ENCODE results near the gene HPCA. TPM values are rescaled to one million over a fixed set of nuclear protein-coding genes. Genes with fewer than 3 reads are reported as not detected.

Gene HPCA
- total and polyA plus RNA-seq, 2 of the 13 experiments (the other 11 are each of a cell fraction or from before 2014, with no cell fraction given): not detected

GRCh38 chr1:32863881-32864245 lies 22.4 kb upstream of the HPCA start:
- ChIA-PET CTCF (ENCODE audit: low intra/inter-chr PET ratio, low total read pairs) (no interaction called here), POLR2A (no interaction called here)
- no peaks in the 10 kb centered on the region for H3K4me1 ChIP-seq (ENCODE audit: insufficient read depth, low read length)
- no peak for DNase-seq (ENCODE audit: low spot score)
- no peak overlapping the region for H2AFZ ChIP-seq (ENCODE audit: low read length)
- H3K9ac ChIP-seq (ENCODE audit: insufficient read depth, low read depth, low read length): no peak overlapping the region
- intact Hi-C loops (cut with micrococcal nuclease; ENCODE audit: unreplicated experiment) (no loop called here), in situ Hi-C loops (cut with HindIII; ENCODE audit: extremely low pct_ligation_motif_present, low pct_unique_long_range_greater_than_20kb) (no loop called here)
- no peaks in the 10 kb centered on the region for H3K9me3 ChIP-seq (ENCODE audit: low read length)
- H3K27ac ChIP-seq (ENCODE audit: extremely low read length, insufficient read depth, low read length): no peak overlapping the region
- no peak overlapping the region for H3K4me3 ChIP-seq (replicated peaks in 1 of 3; ENCODE audit: insufficient read depth in 1 of 3, low read depth in 2 of 3, low read length in 3 of 3)
- 92% methylated on average over 1 of the region's 1 CpG for WGBS (ENCODE audit: low lambda C conversion rate)
- FAIRE-seq: no peak
- peaks cover 0 to 7% of the 10 kb centered on the region in 2 experiments; a peak in 1 of 5 replicates for H3K36me3 ChIP-seq (replicated peaks in 1 of 2; ENCODE audit: control insufficient read depth in 1 of 2, insufficient read depth in 2 of 2, low read length in 2 of 2)
- no peaks in the 10 kb centered on the region for H4K20me1 ChIP-seq (ENCODE audit: insufficient read depth, low read length)
- ATAC-seq: no peak
- no peak for TF ChIP-seq TEF (CRISPR knock-in tag; IDR thresholded peaks at IDR 0.05)
- TF ChIP-seq ZNF879 (CRISPR knock-in tag; IDR thresholded peaks at IDR 0.05): no peak
- no peak for TF ChIP-seq ZNF180 (CRISPR knock-in tag; IDR thresholded peaks at IDR 0.05; ENCODE audit: borderline replicate concordance, low read depth)
- TF ChIP-seq ZNF777 (CRISPR knock-in tag; IDR thresholded peaks at IDR 0.05): no peak
- no peak for TF ChIP-seq E2F2 (CRISPR knock-in tag; IDR thresholded peaks at IDR 0.05; ENCODE audit: borderline replicate concordance)
- TF ChIP-seq ZHX2 (IDR thresholded peaks at IDR 0.05; ENCODE audit: low read depth): no peak
- TF ChIP-seq ZHX2 (CRISPR knock-in tag; IDR thresholded peaks at IDR 0.05; ENCODE audit: borderline replicate concordance): no peak
- TF ChIP-seq PRPF4 (IDR thresholded peaks at IDR 0.05; ENCODE audit: low read depth, low read length, poor library complexity, severe bottlenecking): no peak
- TF ChIP-seq BCLAF1 (IDR thresholded peaks at IDR 0.05): no peak
- TF ChIP-seq PAX8 (CRISPR knock-in tag; IDR thresholded peaks at IDR 0.05; ENCODE audit: borderline replicate concordance): no peak
- TF ChIP-seq NFE2L2 (IDR thresholded peaks at IDR 0.05; ENCODE audit: low read length): no peak
- TF ChIP-seq ZNF614 (CRISPR knock-in tag; IDR thresholded peaks at IDR 0.05; ENCODE audit: borderline replicate concordance): no peak
- TF ChIP-seq ZMAT5 (CRISPR knock-in tag; IDR thresholded peaks at IDR 0.05; ENCODE audit: borderline replicate concordance, low read depth): no peak
- TF ChIP-seq RXRA (CRISPR knock-in tag; IDR thresholded peaks at IDR 0.05): no peak
- TF ChIP-seq SMARCE1 (IDR thresholded peaks at IDR 0.05; ENCODE audit: borderline replicate concordance): no peak
- no peak overlapping the region for H3K4me2 ChIP-seq (ENCODE audit: low read depth, low read length)
- no peaks in the 10 kb centered on the region for H3K79me2 ChIP-seq (ENCODE audit: insufficient read depth, low read length)
- no peaks in the 10 kb centered on the region for H3K27me3 ChIP-seq (ENCODE audit: control insufficient read depth in 1 of 2, insufficient read depth in 2 of 2, low read length in 2 of 2)
- no TSS peak for BruUV-seq (replicated peaks)
